Neural progenitor cell (in vitro differentiated cells): ENCODE results near the gene G3BP1.

Experiments used
- CTCF ChIP-seq: fragments of 200-600 bp; sonication (generic); IDR thresholded peaks from 2 replicates; pipeline ENCODE4 v1.5.1; 2017; ENCODE audit warnings: antibody characterized with exemption, mild to moderate bottlenecking
- EZH2 ChIP-seq: fragments of 200-600 bp; sonication (generic); IDR thresholded peaks from 2 replicates; pipeline ENCODE4 v1.6.1; 2017; ENCODE audit warnings: antibody characterized with exemption, mild to moderate bottlenecking, moderate library complexity
- EZH2phosphoT487 ChIP-seq: fragments of 200-600 bp; sonication (generic); IDR thresholded peaks from 2 replicates; pipeline ENCODE4 v1.6.1; 2017; ENCODE audit warnings: antibody characterized with exemption

GRCh38 chr5:151819830-151820229 is 48.1 kb downstream of the G3BP1 start:
- no peak for TF ChIP-seq CTCF
- TF ChIP-seq EZH2, result no peak
- TF ChIP-seq EZH2phosphoT487, result no peak
